ENCODE measurements around the gene COPB1. TPM values are rescaled to one million over a fixed set of nuclear protein-coding genes. Genes with fewer than 3 reads are reported as not detected.
A peak's percentile ranks its signal among the peaks of the same experiment; 100 is the strongest.

COPB1 gene
- total and polyA plus RNA-seq, 9 of the 15 experiments (the other 6 are each of a cell fraction or from before 2014, with no cell fraction given) = 64.7 to 188 (median 91.6) TPM

GRCh38 chr11:14418801-14419417 is 80.7 kb downstream of the COPB1 start (continued):
- TF ChIP-seq ZBTB9 (CRISPR knock-in tag; IDR thresholded peaks at IDR 0.05) (no peak), RCOR1 (IDR thresholded peaks at IDR 0.05; ENCODE audit: borderline replicate concordance in 1 of 2, low read depth in 2 of 2, low read length in 2 of 2) (peak in 1 of 2 experiments; percentile 43; a peak in 1 of 4 replicates), ZC3H8 (IDR thresholded peaks at IDR 0.05) (no peak), BMI1 (IDR thresholded peaks at IDR 0.05; ENCODE audit: low read length) (no peak), ZNF512 (tag; IDR thresholded peaks at IDR 0.05) (peak; percentile 48; the same call in 1 of the 2 replicates), REST (IDR thresholded peaks at IDR 0.05; ENCODE audit: borderline replicate concordance) (peak; percentile 56; the same call in 1 of the 2 replicates), REST (CRISPR knock-in tag; IDR thresholded peaks at IDR 0.05; ENCODE audit: low read depth) (no peak)

All from K562 (cell line).